ES-I3 (cell line): ENCODE measurements around the gene IL5RA.

Experiments
- H3K36me3 ChIP-seq: 2 replicates; pipeline ENCODE4 v1.6.1; 2013; ENCODE audit warnings: mild to moderate bottlenecking, low read length, control low read depth, moderate library complexity; ENCODE audit not compliant: insufficient read depth
- H3K4me1 ChIP-seq: 2 replicates; pipeline ENCODE4 v1.6.1; 2013; ENCODE audit warnings: mild to moderate bottlenecking, control low read depth, low read length; ENCODE audit not compliant: insufficient read depth
- H3K9ac ChIP-seq: 2 replicates; pipeline ENCODE4 v1.6.1; 2013; ENCODE audit warnings: low read depth, mild to moderate bottlenecking, low read length, moderate library complexity
- H3K9me3 ChIP-seq: 2 replicates; pipeline ENCODE4 v1.6.1; 2013; ENCODE audit warnings: mild to moderate bottlenecking, low read length, moderate library complexity; ENCODE audit not compliant: control insufficient read depth, insufficient read depth

The IL5RA gene

GRCh38 chr3:3087716-3088465, 22.3 kb downstream of the IL5RA start:
- Histone ChIP-seq H3K9me3 (no peaks in the 10 kb centered on the region), H3K36me3 (no peaks in the 10 kb centered on the region), H3K9ac (no peak overlapping the region), H3K4me1 (no peaks in the 10 kb centered on the region)

- no peaks in the 10 kb centered on the region; the same call in 1 of the 2 replicates for H3K4me1 ChIP-seq
- H3K9me3 ChIP-seq = no peaks in the 10 kb centered on the region
- H3K9ac ChIP-seq = no peak overlapping the region
- no peaks in the 10 kb centered on the region for H3K36me3 ChIP-seq
Measured at GRCh38 chr3:3087279-3087678, 22.9 kb downstream of the IL5RA start.

GRCh38 chr3:3086239-3086638, 23.9 kb downstream of the IL5RA start:
- Histone ChIP-seq H3K4me1 (peaks cover 2% of the 10 kb centered on the region; the same call in 1 of the 2 replicates), H3K9me3 (no peaks in the 10 kb centered on the region), H3K9ac (no peak overlapping the region), H3K36me3 (no peaks in the 10 kb centered on the region)

DNA sequence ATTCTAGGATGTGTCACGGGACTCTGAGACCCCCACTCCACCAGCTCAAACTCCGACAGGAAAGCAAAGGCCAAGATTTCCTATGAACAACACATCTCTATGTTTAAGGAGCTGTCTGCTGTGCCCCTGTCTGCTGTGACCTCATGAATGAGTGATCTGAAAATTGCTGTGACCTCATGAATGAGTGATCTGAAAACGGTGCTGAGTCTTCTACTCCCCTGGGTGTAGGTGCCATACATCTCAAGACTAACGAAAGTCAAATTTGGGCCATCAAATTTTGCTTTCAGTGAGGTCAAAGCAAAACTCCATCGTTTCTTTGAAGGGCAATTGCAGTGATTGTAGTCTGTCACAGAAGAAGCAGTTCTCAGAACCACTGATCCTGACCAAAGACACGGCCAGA, 24.4 kb downstream of the IL5RA start:
- Histone ChIP-seq H3K9me3 (no peaks in the 10 kb centered on the region), H3K9ac (no peak overlapping the region), H3K36me3 (no peaks in the 10 kb centered on the region), H3K4me1 (peaks cover 7% of the 10 kb centered on the region; the same call in 1 of the 2 replicates)

GRCh38 chr3:3084890-3085289, 25.3 kb downstream of the IL5RA start:
- H3K9ac ChIP-seq = no peak overlapping the region
- H3K36me3 ChIP-seq = no peaks in the 10 kb centered on the region
- peaks cover 8% of the 10 kb centered on the region; the same call in 1 of the 2 replicates for H3K4me1 ChIP-seq
- no peaks in the 10 kb centered on the region for H3K9me3 ChIP-seq

DNA sequence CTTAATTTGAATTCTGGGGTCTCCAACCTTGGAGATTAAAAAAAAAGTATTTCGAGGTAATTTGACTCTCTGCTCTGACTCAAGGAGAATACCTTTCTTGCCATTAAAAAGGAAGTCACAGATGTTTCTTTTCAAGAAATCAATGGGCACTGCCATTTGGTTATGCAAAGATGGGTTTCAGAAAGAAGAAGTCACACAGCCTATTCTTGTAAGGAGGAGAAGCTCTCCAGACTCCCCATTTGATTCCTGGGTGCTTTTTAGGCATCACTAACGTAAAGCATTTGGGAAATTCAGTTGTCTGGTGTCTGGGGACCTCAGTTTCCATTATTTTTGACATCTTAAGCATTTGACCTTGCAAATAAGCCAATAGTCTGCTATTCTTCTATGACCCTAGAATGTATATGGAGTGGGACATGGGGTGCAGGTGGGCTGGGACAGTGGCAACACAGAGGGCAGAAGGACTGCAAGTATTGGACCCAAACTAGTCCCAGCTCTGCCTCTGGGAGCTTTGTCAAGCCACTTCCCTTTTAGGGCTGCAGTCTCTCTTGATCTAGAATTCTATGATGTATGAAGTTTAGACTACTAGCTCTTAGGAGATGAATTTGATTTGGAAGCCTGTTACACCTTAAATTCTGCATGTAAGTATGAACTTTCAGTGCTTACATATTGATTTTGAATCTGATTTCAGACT, 27.8 kb downstream of the IL5RA start:
- H3K36me3 ChIP-seq = no peaks in the 10 kb centered on the region
- peaks cover 8% of the 10 kb centered on the region; the same call in 1 of the 2 replicates for H3K4me1 ChIP-seq
- H3K9ac ChIP-seq = no peak overlapping the region
- no peaks in the 10 kb centered on the region for H3K9me3 ChIP-seq

- Histone ChIP-seq H3K4me1 (peaks cover 8% of the 10 kb centered on the region; the same call in 1 of the 2 replicates), H3K36me3 (no peaks in the 10 kb centered on the region), H3K9ac (no peak overlapping the region), H3K9me3 (no peaks in the 10 kb centered on the region)
Measured at GRCh38 chr3:3081381-3082233, 28.6 kb downstream of the IL5RA start.

- H3K36me3 ChIP-seq = no peaks in the 10 kb centered on the region
- H3K9me3 ChIP-seq = no peaks in the 10 kb centered on the region
- peaks cover 8% of the 10 kb centered on the region; the same call in 1 of the 2 replicates for H3K4me1 ChIP-seq
- no peak overlapping the region for H3K9ac ChIP-seq
Measured at GRCh38 chr3:3080309-3080708, 29.9 kb downstream of the IL5RA start.

GRCh38 chr3:3074551-3075257, 35.5 kb downstream of the IL5RA start:
- Histone ChIP-seq H3K9ac (no peak overlapping the region), H3K9me3 (no peaks in the 10 kb centered on the region), H3K36me3 (no peaks in the 10 kb centered on the region), H3K4me1 (no peaks in the 10 kb centered on the region)

- no peaks in the 10 kb centered on the region for H3K9me3 ChIP-seq
- no peak overlapping the region for H3K9ac ChIP-seq
- H3K4me1 ChIP-seq = no peaks in the 10 kb centered on the region
- no peaks in the 10 kb centered on the region for H3K36me3 ChIP-seq
Measured at GRCh38 chr3:3071136-3071535, 39.0 kb downstream of the IL5RA start.

DNA sequence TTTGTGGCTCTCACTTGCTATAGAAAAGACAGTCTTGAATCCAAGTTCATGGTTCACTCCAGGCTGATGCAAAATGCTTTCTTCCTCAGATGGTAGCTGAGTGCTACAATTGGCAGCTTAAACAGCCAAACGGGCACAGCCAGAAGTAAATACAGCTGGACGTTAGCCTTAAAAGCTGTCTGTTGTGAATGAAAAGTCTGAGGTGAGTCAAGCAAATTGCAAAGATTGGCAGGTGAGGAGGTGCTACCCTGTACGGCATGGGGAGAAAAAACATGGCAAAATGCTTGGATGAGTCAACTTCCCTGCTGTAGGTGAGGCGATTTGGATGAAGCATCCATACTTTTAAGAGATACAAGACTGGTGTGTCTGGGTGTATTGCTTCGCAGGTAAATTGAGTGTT, 40.5 kb downstream of the IL5RA start:
- no peaks in the 10 kb centered on the region for H3K4me1 ChIP-seq
- H3K9me3 ChIP-seq = no peaks in the 10 kb centered on the region
- no peaks in the 10 kb centered on the region for H3K36me3 ChIP-seq
- H3K9ac ChIP-seq = no peak overlapping the region

DNA sequence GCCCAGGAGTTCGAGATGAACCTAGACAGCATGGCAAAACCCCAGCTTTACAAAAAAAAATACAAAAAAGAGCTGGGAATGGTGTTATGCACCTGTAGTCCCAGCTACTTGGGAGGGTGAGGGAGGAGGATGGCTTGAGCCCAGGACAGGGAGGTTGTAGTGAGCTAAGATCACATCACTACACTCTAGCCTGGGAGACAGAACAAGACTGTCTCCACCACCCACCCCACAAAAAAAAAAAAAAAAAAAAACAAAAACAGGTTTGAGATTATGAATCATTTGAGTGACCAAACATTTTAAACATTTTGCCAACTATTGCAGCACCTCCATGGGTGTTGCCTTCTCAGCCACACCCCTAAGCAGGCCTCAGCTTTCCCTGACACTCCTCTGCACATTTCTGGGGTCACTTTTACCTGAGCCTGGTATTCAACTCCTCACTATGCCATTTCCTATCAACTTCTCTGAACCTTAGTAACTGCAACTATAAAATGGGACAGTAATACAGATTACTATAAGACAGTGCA, 41.8 kb downstream of the IL5RA start:
- Histone ChIP-seq H3K9ac (no peak overlapping the region), H3K9me3 (no peaks in the 10 kb centered on the region), H3K4me1 (no peaks in the 10 kb centered on the region), H3K36me3 (no peaks in the 10 kb centered on the region)

- Histone ChIP-seq H3K9ac (no peak overlapping the region), H3K36me3 (no peaks in the 10 kb centered on the region), H3K9me3 (no peaks in the 10 kb centered on the region), H3K4me1 (no peaks in the 10 kb centered on the region)
Measured at GRCh38 chr3:3066910-3067309, 43.3 kb downstream of the IL5RA start.

DNA sequence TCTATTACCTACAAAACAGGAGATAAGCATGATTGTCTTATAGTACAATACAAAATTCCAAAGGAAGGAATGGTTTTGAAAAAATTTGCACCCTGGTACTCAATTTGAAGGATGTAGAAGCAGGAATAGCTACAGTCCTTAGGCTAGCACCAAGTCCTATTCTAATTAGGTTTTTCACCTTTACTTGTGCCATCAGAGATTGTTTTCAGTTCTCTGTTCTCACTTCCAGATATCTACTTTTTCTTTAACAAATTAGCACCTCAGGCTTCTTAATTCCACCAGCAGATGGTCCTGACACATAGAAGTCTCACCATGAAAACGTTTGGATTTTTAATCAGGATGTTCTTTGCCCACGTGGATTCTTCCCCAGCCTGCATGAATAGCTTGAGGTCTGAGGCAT, 43.8 kb downstream of the IL5RA start:
- no peaks in the 10 kb centered on the region for H3K36me3 ChIP-seq
- no peaks in the 10 kb centered on the region for H3K4me1 ChIP-seq
- H3K9me3 ChIP-seq = no peaks in the 10 kb centered on the region
- H3K9ac ChIP-seq = no peak overlapping the region
